Caco-2 (cell line): Measurements from ENCODE around the gene FAM83B. TPM values are rescaled to one million over a fixed set of nuclear protein-coding genes. Genes with fewer than 3 reads are reported as not detected.

Experiments used
- BruUV-seq: library from RNA; stranded (reverse); fragments of 400-500 nt; replicated peaks from 2 replicates; lab custom pipeline; 2021; lab: Mats Ljungman, UMichigan
- CTCF ChIA-PET: fragments of 300-600 bp; sonication (Branson Sonifier 250); formaldehyde crosslinking; loops from one replicate; lab custom pipeline; 2022; ENCODE audit warnings: antibody characterized with exemption; lab: Charles Lee
- POLR2A ChIA-PET: fragments of 300-600 bp; sonication (Branson Sonifier 250); formaldehyde crosslinking; loops from one replicate; lab custom pipeline; 2022; ENCODE audit warnings: antibody characterized with exemption; lab: Charles Lee
- DNase-seq, 2 experiments: peaks; one replicate each; pipeline versions ENCODE4 v3.0.0 to v3.0.0-alpha.2; 2020 to 2022
- H3K27me3 ChIP-seq: replicated peaks from 2 replicates; pipeline ENCODE4 v1.6.0; 2011; ENCODE audit warnings: low read length; ENCODE audit not compliant: control insufficient read depth, insufficient read depth
- H3K36me3 ChIP-seq: 2 replicates; pipeline ENCODE4 v1.5.1; 2011; ENCODE audit warnings: low read length; ENCODE audit not compliant: control insufficient read depth, insufficient read depth
- H3K4me1 ChIP-seq: fragments of 250-450 bp; sonication (Bioruptor Pico); 2 replicates; pipeline ENCODE4 v1.5.1; 2020; ENCODE audit warnings: mild to moderate bottlenecking
- H3K4me3 ChIP-seq: 2 replicates; pipeline ENCODE4 v1.5.1; 2011; ENCODE audit warnings: low read depth, mild to moderate bottlenecking, control low read depth, low read length
- H3K9me3 ChIP-seq: fragments of 250-450 bp; sonication (Bioruptor Pico); 2 replicates; pipeline ENCODE4 v1.5.1; 2020; ENCODE audit warnings: mild to moderate bottlenecking, moderate library complexity
- H3K27ac Mint-ChIP-seq: one replicate; pipeline ENCODE4 v1.8.0; 2022; ENCODE audit warnings: mixed read lengths; ENCODE audit not compliant: unreplicated experiment
- H3K27me3 Mint-ChIP-seq: one replicate; pipeline ENCODE4 v1.8.0; 2022; ENCODE audit warnings: mixed read lengths; ENCODE audit not compliant: insufficient read depth, unreplicated experiment
- H3K36me3 Mint-ChIP-seq: one replicate; pipeline ENCODE4 v1.8.0; 2022; ENCODE audit warnings: mild to moderate bottlenecking, mixed read lengths; ENCODE audit not compliant: insufficient read depth, unreplicated experiment
- H3K4me1 Mint-ChIP-seq: one replicate; pipeline ENCODE4 v1.8.0; 2022; ENCODE audit warnings: low read depth, mixed read lengths; ENCODE audit not compliant: unreplicated experiment
- H3K4me3 Mint-ChIP-seq: one replicate; pipeline ENCODE4 v1.8.0; 2022; ENCODE audit warnings: mild to moderate bottlenecking, moderate library complexity, mixed read lengths; ENCODE audit not compliant: unreplicated experiment
- H3K9me3 Mint-ChIP-seq: one replicate; pipeline ENCODE4 v1.8.0; 2022; ENCODE audit warnings: mixed read lengths; ENCODE audit not compliant: unreplicated experiment
- CTCF ChIP-seq, 2 experiments: fragments of 200-600 bp in 1 of 2; IDR thresholded peaks; 1 replicate in 1 of 2; 2 replicates in 1 of 2; pipeline versions ENCODE4 v1.5.1 to v1.8.0; 2011 to 2022; ENCODE audit warnings: antibody characterized with exemption in 1 of 2, control low read depth in 1 of 2, inconsistent platforms in 1 of 2, low read depth in 1 of 2, low read length in 1 of 2, mild to moderate bottlenecking in 1 of 2, moderate library complexity in 1 of 2; ENCODE audit not compliant: insufficient read depth in 1 of 2, severe bottlenecking in 1 of 2, unreplicated experiment in 1 of 2
- intact Hi-C: fragments of 100-400 bp; cut with micrococcal nuclease; formaldehyde crosslinking; loops from one replicate; pipeline ENCODE4 v1.10.0; 2022; ENCODE audit not compliant: unreplicated experiment
- total RNA-seq: library from RNA; stranded (reverse); gene quantifications from 2 replicates; pipeline ENCODE4 v1.2.3, GENCODE V29; 2022

The FAM83B gene
- total RNA-seq, 1 experiment from 2014 or later: 16.9 TPM

GRCh38 chr6:54886932-54887584 is 40.5 kb downstream of the FAM83B start:
- no TSS peak for BruUV-seq
- intact Hi-C loops: no loop called here
- H3K27me3 ChIP-seq: no peaks in the 10 kb centered on the region
- Mint-ChIP-seq H3K36me3 (no peaks in the 10 kb centered on the region), H3K4me3 (no peak overlapping the region), H3K27ac (no peak overlapping the region), H3K9me3 (no peaks in the 10 kb centered on the region), H3K27me3 (no peaks in the 10 kb centered on the region), H3K4me1 (peaks cover 14% of the 10 kb centered on the region)
- POLR2A ChIA-PET: no interaction called here
- no peak overlapping the region for H3K4me3 ChIP-seq
- no peak for DNase-seq
- 0 out of 2 replicates have a peak, but pooled peaks cover 2% of the 10 kb centered on the region for H3K9me3 ChIP-seq
- CTCF ChIA-PET: no interaction called here
- no peak for TF ChIP-seq CTCF (IDR thresholded peaks at IDR 0.05; ENCODE audit: insufficient read depth in 1 of 2, low read depth in 1 of 2, low read length in 1 of 2, severe bottlenecking in 1 of 2, unreplicated experiment in 1 of 2)
- peaks cover 13% of the 10 kb centered on the region for H3K4me1 ChIP-seq
- no peaks in the 10 kb centered on the region for H3K36me3 ChIP-seq

GRCh38 chr6:54891536-54891935 is 45.0 kb downstream of the FAM83B start:
- no TSS peak for BruUV-seq
- DNase-seq: no peak
- no peak overlapping the region for H3K4me3 Mint-ChIP-seq
- intact Hi-C loops: no loop called here
- Histone ChIP-seq H3K27me3 (no peaks in the 10 kb centered on the region), H3K4me3 (no peak overlapping the region), H3K4me1 (peaks cover 13% of the 10 kb centered on the region), H3K36me3 (no peaks in the 10 kb centered on the region; the same call in 1 of the 2 replicates), H3K9me3 (0 out of 2 replicates have a peak, but pooled peaks cover 2% of the 10 kb centered on the region)
- peaks cover 14% of the 10 kb centered on the region for H3K4me1 Mint-ChIP-seq
- CTCF ChIA-PET: no interaction called here
- TF ChIP-seq CTCF (IDR thresholded peaks at IDR 0.05; ENCODE audit: insufficient read depth in 1 of 2, low read depth in 1 of 2, low read length in 1 of 2, severe bottlenecking in 1 of 2, unreplicated experiment in 1 of 2): no peak
- no peaks in the 10 kb centered on the region for H3K9me3 Mint-ChIP-seq
- POLR2A ChIA-PET: no interaction called here
- H3K27me3 Mint-ChIP-seq: no peaks in the 10 kb centered on the region
- no peaks in the 10 kb centered on the region for H3K36me3 Mint-ChIP-seq
- H3K27ac Mint-ChIP-seq: no peak overlapping the region

- TF ChIP-seq CTCF (IDR thresholded peaks at IDR 0.05; ENCODE audit: insufficient read depth in 1 of 2, low read depth in 1 of 2, low read length in 1 of 2, severe bottlenecking in 1 of 2, unreplicated experiment in 1 of 2): no peak
- peaks cover 8% of the 10 kb centered on the region; the same call in 1 of the 2 replicates for H3K4me1 ChIP-seq
- no peak overlapping the region for H3K4me3 ChIP-seq
- CTCF ChIA-PET: no interaction called here
- Mint-ChIP-seq H3K4me3 (no peak overlapping the region), H3K27me3 (no peaks in the 10 kb centered on the region), H3K9me3 (no peaks in the 10 kb centered on the region), H3K36me3 (no peaks in the 10 kb centered on the region), H3K27ac (no peak overlapping the region), H3K4me1 (peaks cover 14% of the 10 kb centered on the region)
- intact Hi-C loops: no loop called here
- no peak for DNase-seq
- POLR2A ChIA-PET: no interaction called here
- H3K9me3 ChIP-seq: 0 out of 2 replicates have a peak, but pooled peaks cover 2% of the 10 kb centered on the region
- H3K36me3 ChIP-seq: no peaks in the 10 kb centered on the region; the same call in 1 of the 2 replicates
- no peaks in the 10 kb centered on the region for H3K27me3 ChIP-seq
- BruUV-seq: no TSS peak
These were observed 46.3 kb downstream of the FAM83B start for GRCh38 chr6:54892831-54893230.
